A549 (cell line): ENCODE measurements around the gene TMEM179.

Experiments used
- CTCF ChIP-seq: fragments of >200 bp; sonication (Bioruptor Twin); formaldehyde crosslinking; IDR thresholded peaks from 3 replicates; pipeline ENCODE4 v1.5.1; 2016
- E2F6 ChIP-seq: IDR thresholded peaks from 2 replicates; pipeline ENCODE4 v1.6.1; 2012; ENCODE audit warnings: low read depth, borderline replicate concordance
- EP300 ChIP-seq, 2 experiments: fragments of >200 bp; sonication (Bioruptor Twin); formaldehyde crosslinking; IDR thresholded peaks; 2 replicates in 1 of 2; 3 replicates in 1 of 2; pipeline ENCODE4 v1.6.1; 2016 to 2017
- MYC ChIP-seq: IDR thresholded peaks from 2 replicates; pipeline ENCODE4 v1.6.1; 2012; ENCODE audit warnings: mild to moderate bottlenecking, inconsistent platforms, low read length, improper control_type of control experiment, borderline replicate concordance
- NFE2L2 ChIP-seq: fragments of 150-350 bp; conservative IDR thresholded peaks from 2 replicates; pipeline ENCODE4 v1.6.1; 2014; ENCODE audit warnings: low read length
- NPAS2 ChIP-seq: fragments of 250-450 bp; sonication (Bioruptor Pico); IDR thresholded peaks from 2 replicates; pipeline ENCODE4 v1.8.0; 2022; ENCODE audit warnings: mild to moderate bottlenecking, moderate library complexity, borderline replicate concordance
- POLR2A ChIP-seq: IDR thresholded peaks from 2 replicates; pipeline ENCODE4 v1.6.1; 2012; ENCODE audit warnings: mild to moderate bottlenecking, low read length
- POLR2AphosphoS2 ChIP-seq: conservative IDR thresholded peaks from 2 replicates; pipeline ENCODE4 v1.6.1; 2012; ENCODE audit warnings: low read length, improper control_type of control experiment, inconsistent platforms
- RCOR1 ChIP-seq: fragments of 150-350 bp; IDR thresholded peaks from 2 replicates; pipeline ENCODE4 v1.6.1; 2014; ENCODE audit warnings: antibody characterized with exemption, low read length, low read depth
- REST ChIP-seq: fragments of 200-600 bp; sonication (generic); IDR thresholded peaks from 2 replicates; pipeline ENCODE4 v1.6.1; 2016; ENCODE audit warnings: antibody characterized with exemption, mild to moderate bottlenecking, moderate library complexity
- RFX5 ChIP-seq: fragments of 450-650 bp; IDR thresholded peaks from 2 replicates; pipeline ENCODE4 v1.7.1; 2014; ENCODE audit warnings: antibody characterized with exemption, mild to moderate bottlenecking, moderate library complexity
- USF2 ChIP-seq: fragments of 450-650 bp; IDR thresholded peaks from 2 replicates; pipeline ENCODE4 v1.6.1; 2014; ENCODE audit warnings: antibody characterized with exemption
- ZC3H11A ChIP-seq: fragments of 450-650 bp; IDR thresholded peaks from 2 replicates; pipeline ENCODE4 v1.6.1; 2014; ENCODE audit warnings: antibody characterized with exemption, mild to moderate bottlenecking
- TF ChIP-seq, protein P1 (sequence below): IDR thresholded peaks from 2 replicates; pipeline ENCODE4 v1.6.1; 2012

- TF ChIP-seq ZC3H11A (no peak), NFE2L2 (no peak), POLR2A (no peak), USF2 (no peak), CTCF (no peak), EP300 (IDR thresholded peaks at IDR 0.05) (no peak), POLR2AphosphoS2 (no peak), NPAS2 (CRISPR knock-in tag) (no peak), MYC (no peak), E2F6 (no peak), RFX5 (no peak), RCOR1 (no peak), REST (no peak)
- TF ChIP-seq, protein P1, sequence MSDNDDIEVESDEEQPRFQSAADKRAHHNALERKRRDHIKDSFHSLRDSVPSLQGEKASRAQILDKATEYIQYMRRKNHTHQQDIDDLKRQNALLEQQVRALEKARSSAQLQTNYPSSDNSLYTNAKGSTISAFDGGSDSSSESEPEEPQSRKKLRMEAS = no peak
Measured at GRCh38 chr14:104547310-104547997, 57.1 kb downstream of the TMEM179 start.
